Measurements from ENCODE around the gene PBX3. TPM values are rescaled to one million over a fixed set of nuclear protein-coding genes. Genes with fewer than 3 reads are reported as not detected.

The PBX3 gene
- total and polyA plus RNA-seq, 10 of the 15 experiments (the other 5 are each of a cell fraction or from before 2014, with no cell fraction given): 6.7 to 146 (median 22.2) TPM

DNA sequence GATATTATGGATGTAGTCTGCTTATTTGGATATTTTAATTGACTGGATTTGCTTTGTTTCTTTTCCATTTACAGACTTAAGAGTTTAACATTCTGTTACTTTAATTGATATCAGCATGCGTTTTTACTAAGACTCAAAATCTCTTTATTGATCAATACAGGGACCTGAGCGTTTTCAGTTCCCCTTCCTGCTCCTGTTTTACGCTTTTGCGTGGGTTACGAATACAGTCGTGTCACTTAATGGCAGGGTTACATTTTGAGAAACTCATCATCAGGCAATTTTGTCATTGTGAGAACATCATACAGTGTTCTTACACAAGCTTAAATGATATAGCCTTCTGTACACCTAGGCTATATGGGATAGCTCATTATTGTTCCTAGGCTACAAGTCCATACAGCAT lies 65.2 kb downstream of the PBX3 start:
- FAIRE-seq: no peak
- BruUV-seq (replicated peaks): no TSS peak
- CTCF ChIA-PET: interaction anchor here (0.9 to 1.4 kb wide), 3 partner anchors 11 to 254 kb away, joined by 3 read pairs; no protein-coding TSS in a partner anchor
- peak; percentile 80 for TF ChIP-seq CREB1 (IDR thresholded peaks at IDR 0.05; ENCODE audit: low read depth)
- TF ChIP-seq JUNB (IDR thresholded peaks at IDR 0.05): peak; percentile 43; the same call in 1 of the 2 replicates
- TF ChIP-seq, protein P1, sequence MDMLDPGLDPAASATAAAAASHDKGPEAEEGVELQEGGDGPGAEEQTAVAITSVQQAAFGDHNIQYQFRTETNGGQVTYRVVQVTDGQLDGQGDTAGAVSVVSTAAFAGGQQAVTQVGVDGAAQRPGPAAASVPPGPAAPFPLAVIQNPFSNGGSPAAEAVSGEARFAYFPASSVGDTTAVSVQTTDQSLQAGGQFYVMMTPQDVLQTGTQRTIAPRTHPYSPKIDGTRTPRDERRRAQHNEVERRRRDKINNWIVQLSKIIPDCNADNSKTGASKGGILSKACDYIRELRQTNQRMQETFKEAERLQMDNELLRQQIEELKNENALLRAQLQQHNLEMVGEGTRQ (IDR thresholded peaks at IDR 0.05; ENCODE audit: borderline replicate concordance, low read depth, low read length): no peak
- no peak for TF ChIP-seq FOS (IDR thresholded peaks at IDR 0.05; ENCODE audit: borderline replicate concordance, extremely low read depth, insufficient read length)
- no peak for TF ChIP-seq YY1 (IDR thresholded peaks at IDR 0.05; ENCODE audit: low read depth, low read length)
- TF ChIP-seq, protein P2, sequence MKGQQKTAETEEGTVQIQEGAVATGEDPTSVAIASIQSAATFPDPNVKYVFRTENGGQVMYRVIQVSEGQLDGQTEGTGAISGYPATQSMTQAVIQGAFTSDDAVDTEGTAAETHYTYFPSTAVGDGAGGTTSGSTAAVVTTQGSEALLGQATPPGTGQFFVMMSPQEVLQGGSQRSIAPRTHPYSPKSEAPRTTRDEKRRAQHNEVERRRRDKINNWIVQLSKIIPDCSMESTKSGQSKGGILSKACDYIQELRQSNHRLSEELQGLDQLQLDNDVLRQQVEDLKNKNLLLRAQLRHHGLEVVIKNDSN (IDR thresholded peaks at IDR 0.05; ENCODE audit: borderline replicate concordance, extremely low read length, insufficient read depth, low read depth, low read length): no peak
- peak in 1 of 2 experiments; percentile 43; a peak in 1 of 4 replicates for TF ChIP-seq EP300 (IDR thresholded peaks at IDR 0.05; ENCODE audit: borderline replicate concordance in 1 of 2, control insufficient read depth in 1 of 2, low read depth in 2 of 2, low read length in 2 of 2)
- peak; percentile 70 for TF ChIP-seq CREM (IDR thresholded peaks at IDR 0.05; ENCODE audit: low read depth)
- peak; percentile 79; the same call in 1 of the 2 replicates for TF ChIP-seq MTA2 (IDR thresholded peaks at IDR 0.05; ENCODE audit: low read depth)
- TF ChIP-seq ATF7 (IDR thresholded peaks at IDR 0.05; ENCODE audit: low read depth): peak; percentile 27; the same call in 1 of the 2 replicates
- TF ChIP-seq TBL1XR1 (IDR thresholded peaks at IDR 0.05; ENCODE audit: low read depth, low read length): no peak
- TF ChIP-seq, protein P3, sequence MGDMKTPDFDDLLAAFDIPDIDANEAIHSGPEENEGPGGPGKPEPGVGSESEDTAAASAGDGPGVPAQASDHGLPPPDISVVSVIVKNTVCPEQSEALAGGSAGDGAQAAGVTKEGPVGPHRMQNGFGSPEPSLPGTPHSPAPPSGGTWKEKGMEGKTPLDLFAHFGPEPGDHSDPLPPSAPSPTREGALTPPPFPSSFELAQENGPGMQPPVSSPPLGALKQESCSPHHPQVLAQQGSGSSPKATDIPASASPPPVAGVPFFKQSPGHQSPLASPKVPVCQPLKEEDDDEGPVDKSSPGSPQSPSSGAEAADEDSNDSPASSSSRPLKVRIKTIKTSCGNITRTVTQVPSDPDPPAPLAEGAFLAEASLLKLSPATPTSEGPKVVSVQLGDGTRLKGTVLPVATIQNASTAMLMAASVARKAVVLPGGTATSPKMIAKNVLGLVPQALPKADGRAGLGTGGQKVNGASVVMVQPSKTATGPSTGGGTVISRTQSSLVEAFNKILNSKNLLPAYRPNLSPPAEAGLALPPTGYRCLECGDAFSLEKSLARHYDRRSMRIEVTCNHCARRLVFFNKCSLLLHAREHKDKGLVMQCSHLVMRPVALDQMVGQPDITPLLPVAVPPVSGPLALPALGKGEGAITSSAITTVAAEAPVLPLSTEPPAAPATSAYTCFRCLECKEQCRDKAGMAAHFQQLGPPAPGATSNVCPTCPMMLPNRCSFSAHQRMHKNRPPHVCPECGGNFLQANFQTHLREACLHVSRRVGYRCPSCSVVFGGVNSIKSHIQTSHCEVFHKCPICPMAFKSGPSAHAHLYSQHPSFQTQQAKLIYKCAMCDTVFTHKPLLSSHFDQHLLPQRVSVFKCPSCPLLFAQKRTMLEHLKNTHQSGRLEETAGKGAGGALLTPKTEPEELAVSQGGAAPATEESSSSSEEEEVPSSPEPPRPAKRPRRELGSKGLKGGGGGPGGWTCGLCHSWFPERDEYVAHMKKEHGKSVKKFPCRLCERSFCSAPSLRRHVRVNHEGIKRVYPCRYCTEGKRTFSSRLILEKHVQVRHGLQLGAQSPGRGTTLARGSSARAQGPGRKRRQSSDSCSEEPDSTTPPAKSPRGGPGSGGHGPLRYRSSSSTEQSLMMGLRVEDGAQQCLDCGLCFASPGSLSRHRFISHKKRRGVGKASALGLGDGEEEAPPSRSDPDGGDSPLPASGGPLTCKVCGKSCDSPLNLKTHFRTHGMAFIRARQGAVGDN (IDR thresholded peaks at IDR 0.05): no peak
- TF ChIP-seq, protein P4, sequence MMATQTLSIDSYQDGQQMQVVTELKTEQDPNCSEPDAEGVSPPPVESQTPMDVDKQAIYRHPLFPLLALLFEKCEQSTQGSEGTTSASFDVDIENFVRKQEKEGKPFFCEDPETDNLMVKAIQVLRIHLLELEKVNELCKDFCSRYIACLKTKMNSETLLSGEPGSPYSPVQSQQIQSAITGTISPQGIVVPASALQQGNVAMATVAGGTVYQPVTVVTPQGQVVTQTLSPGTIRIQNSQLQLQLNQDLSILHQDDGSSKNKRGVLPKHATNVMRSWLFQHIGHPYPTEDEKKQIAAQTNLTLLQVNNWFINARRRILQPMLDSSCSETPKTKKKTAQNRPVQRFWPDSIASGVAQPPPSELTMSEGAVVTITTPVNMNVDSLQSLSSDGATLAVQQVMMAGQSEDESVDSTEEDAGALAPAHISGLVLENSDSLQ (IDR thresholded peaks at IDR 0.05): no peak
- TF ChIP-seq IRF4 (IDR thresholded peaks at IDR 0.05; ENCODE audit: low read depth, low read length): peak; percentile 71; the same call in 1 of the 2 replicates
- 0 out of 2 replicates have a peak, but pooled peaks have one; percentile 5 for TF ChIP-seq RUNX3 (IDR thresholded peaks at IDR 0.05; ENCODE audit: low read length)

More for the DNA sequence above, 65.2 kb downstream of the PBX3 start:
- no peaks in the 10 kb centered on the region; a peak in 1 of 4 replicates for H3K36me3 ChIP-seq (ENCODE audit: control insufficient read depth in 2 of 2, insufficient read depth in 2 of 2, low read length in 1 of 2)
- intact Hi-C loops (cut with micrococcal nuclease; ENCODE audit: unreplicated experiment) (no loop called here), in situ Hi-C loops (cut with MboI) (no loop called here)
- POLR2A ChIA-PET: interaction anchor here (0.8 to 1.6 kb wide), 6 partner anchors 10 to 950 kb away, joined by 3 to 7 read pairs (median 4); no protein-coding TSS in a partner anchor
- SMC1A ChIA-PET (ENCODE audit: uncharacterized antibody, unreplicated experiment): interaction anchor here (0.7 to 2.2 kb wide), 13 partner anchors 8 to 298 kb away, joined by 3 to 10 read pairs (median 4); no protein-coding TSS in a partner anchor
- peaks cover 4% of the 10 kb centered on the region for H3K79me2 ChIP-seq (ENCODE audit: control insufficient read depth, insufficient read depth, low read length)
- 60% methylated on average over 6 of the region's 6 CpGs for WGBS (ENCODE audit: insufficient coverage, insufficient replicate concordance, low lambda C conversion rate, missing lambda C conversion rate)
- DNase-seq (ENCODE audit: low read depth, low spot score) (peak; percentile 23), ATAC-seq (peak; percentile 85)
- H2AFZ ChIP-seq (ENCODE audit: control insufficient read depth, low read depth, low read length): no peak overlapping the region
- no peaks in the 10 kb centered on the region; the same call in 2 of the 3 replicates for H3K9me3 ChIP-seq (replicated peaks; ENCODE audit: control insufficient read depth, insufficient read depth, low read length)
- no peaks in the 10 kb centered on the region for H3K27me3 ChIP-seq (replicated peaks in 1 of 2; ENCODE audit: control insufficient read depth in 2 of 2, insufficient read depth in 2 of 2, low read length in 1 of 2)
- no peaks in the 10 kb centered on the region for H4K20me1 ChIP-seq (ENCODE audit: control insufficient read depth, insufficient read depth)
- H3K4me1 ChIP-seq (ENCODE audit: control insufficient read depth, insufficient read depth, low read length): peaks cover 3% of the 10 kb centered on the region
- H3K4me2 ChIP-seq (ENCODE audit: control insufficient read depth, insufficient read depth): peak overlapping the region; percentile 15
- no peak overlapping the region for H3K9ac ChIP-seq (ENCODE audit: control insufficient read depth, insufficient read depth, low read length)
- no peak overlapping the region for H3K27ac ChIP-seq (ENCODE audit: control insufficient read depth, insufficient read depth)
- no peak overlapping the region for H3K4me3 ChIP-seq
- RAD21 ChIA-PET (ENCODE audit: unreplicated experiment): interaction anchor here (0.9 to 2.8 kb wide), 5 partner anchors 8 to 83 kb away, joined by 3 to 9 read pairs (median 3); no protein-coding TSS in a partner anchor
